K562 (cell line): Measurements from ENCODE around the gene PPP1R13L. TPM values are rescaled to one million over a fixed set of nuclear protein-coding genes. Genes with fewer than 3 reads are reported as not detected.

ENCODE experiments used
- ARID1B ChIP-seq: fragments of 450-650 bp; IDR thresholded peaks from 2 replicates; pipeline ENCODE4 v1.6.1; 2016; ENCODE audit warnings: antibody characterized with exemption, mild to moderate bottlenecking, inconsistent platforms
- BCOR ChIP-seq: fragments of 450-650 bp; IDR thresholded peaks from 2 replicates; pipeline ENCODE4 v1.6.1; 2016
- CEBPB ChIP-seq: fragments of 450-650 bp; IDR thresholded peaks from 2 replicates; pipeline ENCODE4 v1.6.1; 2016; ENCODE audit warnings: missing genetic modification characterization, missing compliant biosample characterization
- HDAC2 ChIP-seq: fragments of 450-650 bp; IDR thresholded peaks from 2 replicates; pipeline ENCODE4 v1.6.1; 2016; ENCODE audit warnings: mild to moderate bottlenecking
- HNRNPLL ChIP-seq: fragments of 200-400 bp; formaldehyde crosslinking; IDR thresholded peaks from 2 replicates; pipeline ENCODE4 v1.6.1; 2017; ENCODE audit warnings: low read length, low read depth, mild to moderate bottlenecking; ENCODE audit not compliant: poor library complexity, severe bottlenecking
- HOXB6 ChIP-seq: fragments of 250-450 bp; sonication (Bioruptor Pico); IDR thresholded peaks from 2 replicates; pipeline ENCODE4 v1.5.1; 2022; ENCODE audit warnings: mild to moderate bottlenecking, borderline replicate concordance
- MCM7 ChIP-seq, 2 experiments: fragments of 450-650 bp; IDR thresholded peaks; 2 replicates each; pipeline ENCODE4 v1.6.1; 2016 to 2018
- NCOA4 ChIP-seq: fragments of 450-650 bp; IDR thresholded peaks from 2 replicates; pipeline ENCODE4 v1.6.1; 2018; ENCODE audit warnings: mild to moderate bottlenecking; ENCODE audit not compliant: partially characterized antibody
- NCOR1 ChIP-seq: fragments of 450-650 bp; IDR thresholded peaks from 2 replicates; pipeline ENCODE4 v1.6.1; 2016; ENCODE audit warnings: mild to moderate bottlenecking, moderate library complexity
- NFIX ChIP-seq: fragments of 250-450 bp; sonication (Bioruptor Pico); IDR thresholded peaks from 2 replicates; pipeline ENCODE4 v1.4.0; 2020; ENCODE audit warnings: low read depth, mild to moderate bottlenecking, moderate library complexity
- NR2C1 ChIP-seq, 2 experiments: fragments of 450-650 bp; IDR thresholded peaks; 2 replicates each; pipeline ENCODE4 v1.6.1; 2017; ENCODE audit warnings: mild to moderate bottlenecking in 2 of 2, antibody characterized with exemption in 1 of 2, inconsistent platforms in 1 of 2, missing compliant biosample characterization in 1 of 2, missing genetic modification characterization in 1 of 2
- RFX7 ChIP-seq: fragments of 250-450 bp; sonication (Bioruptor Pico); IDR thresholded peaks from 2 replicates; pipeline ENCODE4 v1.5.1; 2021; ENCODE audit warnings: mild to moderate bottlenecking
- SLC30A9 ChIP-seq: fragments of 250-450 bp; sonication (Bioruptor Pico); IDR thresholded peaks from 2 replicates; pipeline ENCODE4 v1.8.0; 2022; ENCODE audit warnings: mild to moderate bottlenecking, moderate library complexity
- ZFP91 ChIP-seq: sonication (generic); formaldehyde crosslinking; IDR thresholded peaks from 2 replicates; pipeline ENCODE4 v1.8.0; 2022; ENCODE audit warnings: mild to moderate bottlenecking, missing genetic modification reagents
- polyA plus RNA-seq, 8 experiments: library from polyadenylated mRNA; depleted of rRNA in 4 of 8; stranded (reverse) in 5 of 8; unstranded in 3 of 8; fragments of >200 nt; fragmentation: Nextera tagmentation in 2 of 8; fragmentation: Illumina TruSeq in 1 of 8; extraction: Ambion mirVana in 2 of 8; extraction: Trizol in 1 of 8; gene quantifications; 2 replicates each; pipeline versions ENCODE4 v1.2.1 to v1.2.3, GENCODE V29; 2011 to 2014; ENCODE audit warnings: inconsistent platforms in 1 of 8, missing spikeins in 1 of 8
- total RNA-seq, 7 experiments: library from RNA; depleted of rRNA in 6 of 7; stranded (reverse); fragments of >200 nt in 6 of 7; fragmentation: Illumina TruSeq in 2 of 7; extraction: Trizol in 2 of 7; gene quantifications; 2 replicates each; pipeline versions ENCODE4 v1.2.1 to v1.2.3, GENCODE V29; 2011 to 2021; ENCODE audit warnings: low replicate concordance in 1 of 7
- TF ChIP-seq, protein P1 (sequence below): fragments of 250-450 bp; sonication (Bioruptor Pico); IDR thresholded peaks from 2 replicates; pipeline ENCODE4 v1.9.0; 2021; ENCODE audit warnings: mild to moderate bottlenecking, inconsistent platforms
- TF ChIP-seq, protein P2 (sequence below): fragments of 250-450 bp; sonication (Bioruptor Pico); IDR thresholded peaks from 2 replicates; pipeline ENCODE4 v1.4.0; 2020
- TF ChIP-seq, protein P3 (sequence below), 2 experiments: fragments of 450-650 bp in 1 of 2; sonication (generic) in 1 of 2; formaldehyde crosslinking in 1 of 2; IDR thresholded peaks in 1 of 2; conservative IDR thresholded peaks in 1 of 2; 2 replicates each; pipeline versions ENCODE4 v1.6.1 to v1.8.1; 2016 to 2023; ENCODE audit warnings: mild to moderate bottlenecking in 2 of 2, moderate library complexity in 2 of 2, inconsistent platforms in 1 of 2, missing genetic modification reagents in 1 of 2

PPP1R13L gene
- total and polyA plus RNA-seq, 9 of the 15 experiments (the other 6 are each of a cell fraction or from before 2014, with no cell fraction given) = 0.32 to 6.7 (median 2.0) TPM

GRCh38 chr19:45403781-45404556 is 900 bp downstream of the PPP1R13L start (continued):
- TF ChIP-seq ARID1B = peak; percentile 43; the same call in 1 of the 2 replicates
- no peak for TF ChIP-seq MCM7 (IDR thresholded peaks at IDR 0.05)
- TF ChIP-seq, protein P1, sequence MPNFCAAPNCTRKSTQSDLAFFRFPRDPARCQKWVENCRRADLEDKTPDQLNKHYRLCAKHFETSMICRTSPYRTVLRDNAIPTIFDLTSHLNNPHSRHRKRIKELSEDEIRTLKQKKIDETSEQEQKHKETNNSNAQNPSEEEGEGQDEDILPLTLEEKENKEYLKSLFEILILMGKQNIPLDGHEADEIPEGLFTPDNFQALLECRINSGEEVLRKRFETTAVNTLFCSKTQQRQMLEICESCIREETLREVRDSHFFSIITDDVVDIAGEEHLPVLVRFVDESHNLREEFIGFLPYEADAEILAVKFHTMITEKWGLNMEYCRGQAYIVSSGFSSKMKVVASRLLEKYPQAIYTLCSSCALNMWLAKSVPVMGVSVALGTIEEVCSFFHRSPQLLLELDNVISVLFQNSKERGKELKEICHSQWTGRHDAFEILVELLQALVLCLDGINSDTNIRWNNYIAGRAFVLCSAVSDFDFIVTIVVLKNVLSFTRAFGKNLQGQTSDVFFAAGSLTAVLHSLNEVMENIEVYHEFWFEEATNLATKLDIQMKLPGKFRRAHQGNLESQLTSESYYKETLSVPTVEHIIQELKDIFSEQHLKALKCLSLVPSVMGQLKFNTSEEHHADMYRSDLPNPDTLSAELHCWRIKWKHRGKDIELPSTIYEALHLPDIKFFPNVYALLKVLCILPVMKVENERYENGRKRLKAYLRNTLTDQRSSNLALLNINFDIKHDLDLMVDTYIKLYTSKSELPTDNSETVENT (CRISPR knock-in tag) = no peak
- TF ChIP-seq NFIX (CRISPR knock-in tag) = no peak
- TF ChIP-seq, protein P2, sequence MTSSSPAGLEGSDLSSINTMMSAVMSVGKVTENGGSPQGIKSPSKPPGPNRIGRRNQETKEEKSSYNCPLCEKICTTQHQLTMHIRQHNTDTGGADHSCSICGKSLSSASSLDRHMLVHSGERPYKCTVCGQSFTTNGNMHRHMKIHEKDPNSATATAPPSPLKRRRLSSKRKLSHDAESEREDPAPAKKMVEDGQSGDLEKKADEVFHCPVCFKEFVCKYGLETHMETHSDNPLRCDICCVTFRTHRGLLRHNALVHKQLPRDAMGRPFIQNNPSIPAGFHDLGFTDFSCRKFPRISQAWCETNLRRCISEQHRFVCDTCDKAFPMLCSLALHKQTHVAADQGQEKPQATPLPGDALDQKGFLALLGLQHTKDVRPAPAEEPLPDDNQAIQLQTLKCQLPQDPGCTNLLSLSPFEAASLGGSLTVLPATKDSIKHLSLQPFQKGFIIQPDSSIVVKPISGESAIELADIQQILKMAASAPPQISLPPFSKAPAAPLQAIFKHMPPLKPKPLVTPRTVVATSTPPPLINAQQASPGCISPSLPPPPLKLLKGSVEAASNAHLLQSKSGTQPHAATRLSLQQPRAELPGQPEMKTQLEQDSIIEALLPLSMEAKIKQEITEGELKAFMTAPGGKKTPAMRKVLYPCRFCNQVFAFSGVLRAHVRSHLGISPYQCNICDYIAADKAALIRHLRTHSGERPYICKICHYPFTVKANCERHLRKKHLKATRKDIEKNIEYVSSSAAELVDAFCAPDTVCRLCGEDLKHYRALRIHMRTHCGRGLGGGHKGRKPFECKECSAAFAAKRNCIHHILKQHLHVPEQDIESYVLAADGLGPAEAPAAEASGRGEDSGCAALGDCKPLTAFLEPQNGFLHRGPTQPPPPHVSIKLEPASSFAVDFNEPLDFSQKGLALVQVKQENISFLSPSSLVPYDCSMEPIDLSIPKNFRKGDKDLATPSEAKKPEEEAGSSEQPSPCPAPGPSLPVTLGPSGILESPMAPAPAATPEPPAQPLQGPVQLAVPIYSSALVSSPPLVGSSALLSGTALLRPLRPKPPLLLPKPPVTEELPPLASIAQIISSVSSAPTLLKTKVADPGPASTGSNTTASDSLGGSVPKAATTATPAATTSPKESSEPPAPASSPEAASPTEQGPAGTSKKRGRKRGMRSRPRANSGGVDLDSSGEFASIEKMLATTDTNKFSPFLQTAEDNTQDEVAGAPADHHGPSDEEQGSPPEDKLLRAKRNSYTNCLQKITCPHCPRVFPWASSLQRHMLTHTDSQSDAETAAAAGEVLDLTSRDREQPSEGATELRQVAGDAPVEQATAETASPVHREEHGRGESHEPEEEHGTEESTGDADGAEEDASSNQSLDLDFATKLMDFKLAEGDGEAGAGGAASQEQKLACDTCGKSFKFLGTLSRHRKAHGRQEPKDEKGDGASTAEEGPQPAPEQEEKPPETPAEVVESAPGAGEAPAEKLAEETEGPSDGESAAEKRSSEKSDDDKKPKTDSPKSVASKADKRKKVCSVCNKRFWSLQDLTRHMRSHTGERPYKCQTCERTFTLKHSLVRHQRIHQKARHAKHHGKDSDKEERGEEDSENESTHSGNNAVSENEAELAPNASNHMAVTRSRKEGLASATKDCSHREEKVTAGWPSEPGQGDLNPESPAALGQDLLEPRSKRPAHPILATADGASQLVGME (CRISPR knock-in tag) = no peak
- peak; percentile 72 for TF ChIP-seq NR2C1 (IDR thresholded peaks at IDR 0.05)
- peak; percentile 59; the same call in 1 of the 2 replicates for TF ChIP-seq NR2C1 (tag; IDR thresholded peaks at IDR 0.05)
- TF ChIP-seq NCOR1 = peak; percentile 75
- TF ChIP-seq BCOR = peak; percentile 64; the same call in 1 of the 2 replicates
- no peak for TF ChIP-seq ZFP91 (CRISPR knock-in tag)
- TF ChIP-seq NCOA4 = no peak
- TF ChIP-seq HOXB6 (CRISPR knock-in tag) = no peak
- peak; percentile 62; the same call in 1 of the 2 replicates for TF ChIP-seq HDAC2
- TF ChIP-seq SLC30A9 = no peak
- no peak for TF ChIP-seq HNRNPLL
- 0 out of 2 replicates have a peak, but pooled peaks have one; percentile 16 for TF ChIP-seq CEBPB (tag)
- TF ChIP-seq, protein P3, sequence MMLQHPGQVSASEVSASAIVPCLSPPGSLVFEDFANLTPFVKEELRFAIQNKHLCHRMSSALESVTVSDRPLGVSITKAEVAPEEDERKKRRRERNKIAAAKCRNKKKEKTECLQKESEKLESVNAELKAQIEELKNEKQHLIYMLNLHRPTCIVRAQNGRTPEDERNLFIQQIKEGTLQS (IDR thresholded peaks at IDR 0.05) = 0 out of 2 replicates have a peak, but pooled peaks have one; percentile 4
- TF ChIP-seq, protein P3 (CRISPR knock-in tag; conservative IDR thresholded peaks at IDR 0.05) = no peak
- TF ChIP-seq RFX7 (CRISPR knock-in tag) = no peak
